GM13976 (cell line): ENCODE results near the gene CTDSPL2.
A peak's percentile ranks its signal among the peaks of the same experiment; 100 is the strongest.

Source experiments
- DNase-seq: peaks from one replicate; pipeline ENCODE4 v3.0.0; 2012; ENCODE audit warnings: low spot score
- in situ Hi-C: fragments of 300-500 bp; cut with MboI; formaldehyde crosslinking; loops from one replicate; pipeline ENCODE4 v1.12.0; 2022; ENCODE audit warnings: low sequenced_read_pairs, mixed read lengths, inconsistent platforms; ENCODE audit not compliant: unreplicated experiment
- TF ChIP-seq, protein P1 (sequence below): IDR thresholded peaks from 2 replicates; pipeline ENCODE4 v1.5.1; 2012; ENCODE audit warnings: borderline replicate concordance, mild to moderate bottlenecking; ENCODE audit not compliant: insufficient read depth; ENCODE audit errors: extremely low read depth, missing control alignments, control extremely low read depth

The CTDSPL2 gene

DNA sequence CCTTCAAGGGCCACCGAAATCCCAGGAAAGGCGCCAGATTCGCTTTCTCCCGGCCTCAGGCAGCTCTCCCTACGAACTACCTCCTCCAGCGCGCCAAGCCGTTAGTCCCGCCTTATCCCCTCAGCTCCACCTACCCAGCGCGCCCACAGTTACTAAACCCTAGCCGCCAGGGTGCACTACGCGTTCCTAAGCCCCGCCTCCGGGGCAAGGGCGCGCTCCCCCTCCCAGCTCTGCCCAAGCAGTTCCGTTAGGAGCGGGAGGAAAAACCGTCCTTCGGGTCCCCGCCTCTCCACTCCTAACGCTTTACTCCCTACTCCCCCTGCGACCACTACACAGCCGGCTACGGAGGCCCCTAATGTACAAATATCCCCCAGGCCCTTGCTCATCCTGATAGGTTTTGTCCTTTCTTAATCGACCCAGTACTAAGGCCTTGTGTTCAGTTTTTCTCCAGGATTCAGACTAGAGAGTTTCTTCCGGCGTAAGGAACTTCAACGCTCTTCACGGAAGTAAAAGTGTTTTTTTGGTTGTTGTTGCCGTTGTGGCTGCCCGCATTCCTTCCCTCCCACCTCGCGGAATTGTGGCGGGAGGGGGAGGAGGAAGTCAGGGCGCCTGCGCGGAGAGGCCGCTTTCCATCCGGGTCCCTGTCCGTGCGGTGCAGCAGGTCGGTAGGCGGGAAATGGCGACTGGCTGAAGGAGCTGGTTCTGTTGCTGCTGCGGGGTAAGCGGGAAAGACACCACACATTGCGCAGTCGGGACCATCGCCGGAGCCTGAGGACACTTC is at the start of gene CTDSPL2:
CTDSPL2 (plus strand) TSS at position 655 of the 781 bp plus-strand sequence. CDS start 31,386 bp downstream, outside the sequence.
- in situ Hi-C loops: no loop called here
- TF ChIP-seq, protein P1, sequence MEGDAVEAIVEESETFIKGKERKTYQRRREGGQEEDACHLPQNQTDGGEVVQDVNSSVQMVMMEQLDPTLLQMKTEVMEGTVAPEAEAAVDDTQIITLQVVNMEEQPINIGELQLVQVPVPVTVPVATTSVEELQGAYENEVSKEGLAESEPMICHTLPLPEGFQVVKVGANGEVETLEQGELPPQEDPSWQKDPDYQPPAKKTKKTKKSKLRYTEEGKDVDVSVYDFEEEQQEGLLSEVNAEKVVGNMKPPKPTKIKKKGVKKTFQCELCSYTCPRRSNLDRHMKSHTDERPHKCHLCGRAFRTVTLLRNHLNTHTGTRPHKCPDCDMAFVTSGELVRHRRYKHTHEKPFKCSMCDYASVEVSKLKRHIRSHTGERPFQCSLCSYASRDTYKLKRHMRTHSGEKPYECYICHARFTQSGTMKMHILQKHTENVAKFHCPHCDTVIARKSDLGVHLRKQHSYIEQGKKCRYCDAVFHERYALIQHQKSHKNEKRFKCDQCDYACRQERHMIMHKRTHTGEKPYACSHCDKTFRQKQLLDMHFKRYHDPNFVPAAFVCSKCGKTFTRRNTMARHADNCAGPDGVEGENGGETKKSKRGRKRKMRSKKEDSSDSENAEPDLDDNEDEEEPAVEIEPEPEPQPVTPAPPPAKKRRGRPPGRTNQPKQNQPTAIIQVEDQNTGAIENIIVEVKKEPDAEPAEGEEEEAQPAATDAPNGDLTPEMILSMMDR: peak; percentile 43
- peak; percentile 93 for DNase-seq

DNA sequence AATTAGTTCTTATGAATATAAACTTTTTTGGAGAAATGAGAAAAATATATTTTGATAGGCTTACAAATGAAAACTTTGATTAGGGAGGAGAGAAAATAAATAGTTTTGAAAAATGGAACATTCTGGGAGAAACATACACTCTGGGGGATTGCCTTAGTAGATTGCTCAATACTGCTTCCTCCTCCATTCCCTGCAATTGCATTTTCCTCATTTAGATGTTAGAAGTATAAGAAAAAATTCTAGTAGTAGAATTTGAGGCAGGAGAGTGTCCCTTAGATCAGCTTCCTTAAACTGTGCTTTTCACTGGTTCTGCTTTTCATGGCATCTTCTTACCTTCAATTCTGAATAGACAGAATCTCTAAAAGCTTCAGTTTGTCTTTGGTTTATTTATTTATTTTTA is 46.2 kb upstream of the CTDSPL2 start:
- no peak for DNase-seq
- in situ Hi-C loops: no loop called here
- TF ChIP-seq, protein P1: no peak

DNA sequence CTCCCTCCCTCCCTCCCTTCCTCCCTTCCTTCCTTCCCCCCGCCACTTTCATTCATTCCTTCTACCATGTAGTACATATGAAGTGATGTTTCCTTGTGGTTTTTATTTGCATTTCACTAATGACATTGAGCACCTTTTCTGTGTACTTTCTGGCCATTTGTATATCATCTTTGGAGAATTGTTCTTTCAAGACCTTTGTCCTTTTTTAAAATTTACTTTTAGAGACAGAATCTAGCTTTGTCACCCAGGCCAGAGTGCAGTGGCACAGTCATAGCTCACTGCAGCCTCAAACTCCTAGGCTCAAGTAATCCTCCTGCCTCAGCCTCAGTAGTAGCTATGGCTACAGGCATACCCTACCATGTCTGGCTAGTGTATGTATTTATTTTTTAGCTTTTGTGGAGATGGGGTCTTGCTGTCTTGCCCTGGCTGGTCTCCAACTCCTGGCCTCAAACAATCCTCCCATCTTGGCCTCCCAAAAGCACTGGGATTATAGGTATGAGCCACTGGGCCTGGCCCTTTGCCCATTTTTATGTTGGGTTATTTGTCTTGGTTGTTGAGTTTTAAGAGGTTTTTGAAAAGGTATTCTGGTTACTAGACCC is 42.0 kb upstream of the CTDSPL2 start:
- DNase-seq: peak; percentile 37
- TF ChIP-seq, protein P1: no peak
- in situ Hi-C loops: no loop called here

DNA sequence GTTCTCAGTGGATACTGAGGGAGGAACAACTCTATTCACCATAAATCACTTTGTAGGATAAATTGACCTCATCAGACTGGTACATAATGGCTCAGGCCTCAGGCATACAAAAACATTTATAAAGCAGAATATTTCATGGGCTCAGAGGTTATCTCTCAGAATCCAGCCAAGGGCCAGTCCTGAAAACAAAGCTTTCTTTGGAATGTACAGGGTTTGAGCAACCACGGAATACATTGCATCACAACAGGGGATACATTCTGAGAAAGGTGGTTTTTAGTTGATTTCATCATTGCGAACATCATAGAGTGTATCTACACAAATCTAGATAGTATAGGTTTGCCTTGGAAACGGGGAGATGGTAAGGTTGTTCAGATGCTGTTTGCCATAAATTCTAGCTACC is 33.4 kb upstream of the CTDSPL2 start:
- in situ Hi-C loops: no loop called here
- DNase-seq: no peak
- TF ChIP-seq, protein P1: no peak

DNA sequence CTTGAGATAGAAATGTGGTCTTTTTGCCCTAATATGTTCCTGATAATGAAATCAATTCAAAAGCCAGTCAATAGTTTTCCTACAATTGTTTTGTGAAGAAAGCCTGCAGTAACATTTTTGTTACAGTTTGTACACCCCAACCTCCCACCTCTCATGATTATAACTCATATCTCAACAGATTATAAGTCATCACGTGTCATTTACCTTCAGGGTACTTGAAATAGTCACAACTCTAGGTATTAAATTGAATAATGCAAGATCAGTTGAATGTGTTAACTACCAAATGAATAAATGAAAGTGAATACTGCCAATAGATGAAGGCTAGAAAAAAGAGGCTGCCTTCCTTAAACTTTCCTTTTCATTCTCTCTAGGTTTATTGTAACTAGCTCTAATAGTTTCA is 32.9 kb upstream of the CTDSPL2 start:
- TF ChIP-seq, protein P1: no peak
- DNase-seq: no peak
- in situ Hi-C loops: no loop called here

DNA sequence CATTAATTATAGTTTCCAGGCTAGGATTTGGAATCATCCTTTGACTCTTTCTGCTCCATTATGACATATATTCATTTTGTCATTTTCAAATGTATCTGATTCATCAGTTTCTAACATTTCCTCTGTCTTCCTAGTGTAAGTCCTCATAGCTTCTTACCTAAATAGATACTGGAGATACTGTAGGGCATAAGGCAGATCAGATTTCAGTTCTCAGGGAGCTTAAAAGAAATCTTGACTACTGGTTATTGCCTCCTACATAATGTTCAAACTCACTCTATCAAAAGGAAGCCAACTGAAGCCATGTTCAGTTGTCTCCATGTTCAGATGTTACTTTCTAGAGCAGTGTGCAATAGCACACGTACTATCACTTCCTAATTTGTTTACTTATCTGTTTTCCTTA is 29.6 kb upstream of the CTDSPL2 start:
- DNase-seq: no peak
- TF ChIP-seq, protein P1: no peak
- in situ Hi-C loops: no loop called here
